Naive thymus-derived CD4-positive, alpha-beta T cell (primary cell): ENCODE measurements around the gene INCA1. TPM values are rescaled to one million over a fixed set of nuclear protein-coding genes. Genes with fewer than 3 reads are reported as not detected.
A peak's percentile ranks its signal among the peaks of the same experiment; 100 is the strongest.
"Not testable (repeated sequence)": the region's sequence is repeated elsewhere in the genome, so short reads cannot be mapped to it uniquely, and the experiment has no call there.

Source experiments
- ATAC-seq: fragments of 150-1000 bp; cut with Tn5 transposase; 2 replicates; pipeline ENCODE4 v1.10.0; 2021; ENCODE audit warnings: mild to moderate bottlenecking, moderate library complexity
- CTCF ChIA-PET: fragments of 350-600 bp; sonication (Branson Sonifier 250); formaldehyde crosslinking; loops from one replicate; lab custom pipeline; 2021; ENCODE audit warnings: antibody characterized with exemption; lab: Charles Lee
- POLR2A ChIA-PET: fragments of 350-600 bp; sonication (Branson Sonifier 250); formaldehyde crosslinking; loops from one replicate; lab custom pipeline; 2021; ENCODE audit warnings: antibody characterized with exemption, inconsistent platforms; lab: Charles Lee
- DNase-seq, 9 donors: peaks; one replicate each; pipeline versions ENCODE4 v3.0.0 to v3.0.0-alpha.2; 2020 to 2022; ENCODE audit warnings: mixed read lengths in 1 of 9
- H3K27ac ChIP-seq: one replicate; pipeline ENCODE4 v1.7.0; 2013; ENCODE audit warnings: mild to moderate bottlenecking, low read depth, low read length, moderate library complexity
- H3K27me3 ChIP-seq, 2 donors: one replicate each; pipeline ENCODE4 v1.7.0; 2013; ENCODE audit warnings: low read length in 2 of 2, mild to moderate bottlenecking in 2 of 2, moderate library complexity in 2 of 2; ENCODE audit not compliant: control insufficient read depth in 2 of 2, insufficient read depth in 2 of 2
- H3K36me3 ChIP-seq, 3 experiments: 1 replicate in 2 of 3; 2 replicates in 1 of 3; pipeline ENCODE4 v1.7.0; 2013; ENCODE audit warnings: low read length in 3 of 3, mild to moderate bottlenecking in 3 of 3, moderate library complexity in 1 of 3; ENCODE audit not compliant: insufficient read depth in 3 of 3, control insufficient read depth in 2 of 3
- H3K4me1 ChIP-seq, 2 donors: one replicate each; pipeline ENCODE4 v1.7.0; 2013; ENCODE audit warnings: low read length in 2 of 2, mild to moderate bottlenecking in 2 of 2, moderate library complexity in 1 of 2; ENCODE audit not compliant: control insufficient read depth in 2 of 2, insufficient read depth in 2 of 2
- H3K4me3 ChIP-seq: 2 replicates; pipeline ENCODE4 v1.7.0; 2013; ENCODE audit warnings: mild to moderate bottlenecking, low read length
- H3K9me3 ChIP-seq, 3 experiments: 1 replicate in 2 of 3; 2 replicates in 1 of 3; pipeline ENCODE4 v1.7.0; 2013; ENCODE audit warnings: low read length in 3 of 3; ENCODE audit not compliant: control insufficient read depth in 2 of 3
- H3K27ac Mint-ChIP-seq, 9 donors: one replicate each; pipeline ENCODE4 v1.8.0; 2020 to 2022; ENCODE audit warnings: mixed read lengths in 9 of 9, mild to moderate bottlenecking in 8 of 9, moderate library complexity in 5 of 9, inconsistent platforms in 2 of 9
- H3K27me3 Mint-ChIP-seq, 5 donors: one replicate each; pipeline ENCODE4 v1.8.0; 2021 to 2022; ENCODE audit warnings: mixed read lengths in 5 of 5, mild to moderate bottlenecking in 1 of 5
- H3K36me3 Mint-ChIP-seq, 5 donors: one replicate each; pipeline ENCODE4 v1.8.0; 2020 to 2022; ENCODE audit warnings: mixed read lengths in 5 of 5, mild to moderate bottlenecking in 3 of 5, inconsistent platforms in 1 of 5
- H3K4me1 Mint-ChIP-seq, 7 donors: one replicate each; pipeline ENCODE4 v1.8.0; 2020 to 2022; ENCODE audit warnings: mixed read lengths in 7 of 7, mild to moderate bottlenecking in 3 of 7, inconsistent platforms in 1 of 7
- H3K4me3 Mint-ChIP-seq, 10 donors: one replicate each; pipeline ENCODE4 v1.8.0; 2020 to 2022; ENCODE audit warnings: mild to moderate bottlenecking in 10 of 10, mixed read lengths in 10 of 10, moderate library complexity in 6 of 10, inconsistent platforms in 2 of 10
- H3K9me3 Mint-ChIP-seq, 11 donors: one replicate each; pipeline ENCODE4 v1.8.0; 2020 to 2022; ENCODE audit warnings: mixed read lengths in 11 of 11, mild to moderate bottlenecking in 4 of 11, inconsistent platforms in 1 of 11, moderate library complexity in 1 of 11
- intact Hi-C, 2 donors: fragments of 100-400 bp; cut with micrococcal nuclease; formaldehyde crosslinking; loops; one replicate each; pipeline ENCODE4 v1.15.1; 2023
- polyA plus RNA-seq, 2 donors: library from polyadenylated mRNA; unstranded; fragments of 300-500 nt; fragmentation: Illumina TruSeq; gene quantifications; one replicate each; pipeline ENCODE4 v1.2.3, GENCODE V29; 2021
- total RNA-seq, 6 experiments: library from RNA in 5 of 6; stranded (reverse) in 5 of 6; gene quantifications; 1 replicate in 5 of 6; 2 replicates in 1 of 6; pipeline ENCODE4 v1.2.3 and lab custom pipeline; 2021 to 2026

Gene INCA1
- total and polyA plus RNA-seq, 7 experiments from 2014 or later = 0.38 to 0.42 (median 0.41) TPM; not detected in 3

- intact Hi-C loops = loop anchor here (1.0 to 5.0 kb wide), 7 partner anchors 17 to 122 kb away; partner anchors contain the start of genes INCA1 (in 2 of the 2), KIF1C (in 2 of the 2) and CAMTA2 (in 1 of the 2)
Observed at GRCh38 chr17:5031365-5032082, 34.2 kb upstream of the INCA1 start.

DNA sequence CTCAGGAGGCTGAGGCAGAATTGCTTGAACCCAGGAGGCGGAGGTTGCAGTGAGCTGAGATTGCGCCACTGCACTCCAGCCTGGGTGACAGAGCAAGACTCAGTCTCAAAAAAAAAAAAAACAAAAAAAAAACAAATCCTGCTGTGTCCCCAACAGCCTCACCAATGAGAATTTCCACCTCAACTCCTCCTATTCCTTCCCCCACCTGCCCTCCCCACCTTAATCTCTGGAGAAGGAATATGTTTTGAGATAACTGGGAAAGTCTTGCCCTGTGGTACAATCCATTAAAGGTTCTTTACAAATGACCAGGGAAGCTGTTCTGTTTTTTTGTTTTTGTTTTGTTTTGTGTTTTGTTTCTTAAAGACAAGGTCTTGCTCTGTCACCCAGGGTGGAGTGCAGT is 32.8 kb upstream of the INCA1 start:
- peak overlapping the region in 5 of 10 donors; percentile 79 to 89 (median 86) for H3K4me3 Mint-ChIP-seq
- H3K27me3 ChIP-seq, H3K9me3 ChIP-seq, H3K4me3 ChIP-seq, ATAC-seq, H3K27me3 Mint-ChIP-seq, H3K9me3 Mint-ChIP-seq, H3K36me3 Mint-ChIP-seq, DNase-seq, H3K36me3 ChIP-seq, H3K27ac ChIP-seq: not testable (repeated sequence)
- POLR2A ChIA-PET = interaction anchor here (0.6 to 4.3 kb wide), 12 partner anchors 12 to 206 kb away, joined by 3 to 18 read pairs (median 4); partner anchors contain the start of genes C17orf107, INCA1, KIF1C and RNF167
- CTCF ChIA-PET = interaction anchor here (0.9 to 8.9 kb wide), 9 partner anchors 14 to 121 kb away, joined by 3 to 118 read pairs (median 6); no protein-coding TSS in a partner anchor
- peaks cover 10 to 17% of the 10 kb centered on the region in 2 donors for H3K4me1 ChIP-seq
- H3K4me1 Mint-ChIP-seq = peaks cover 5 to 29% (median 26%) of the 10 kb centered on the region in 7 donors
- H3K27ac Mint-ChIP-seq = peak overlapping the region in 8 of 9 donors; percentile 45 to 94 (median 92)
- intact Hi-C loops = loop anchor here in 1 of 2 donors (2.0 to 5.0 kb wide), 2 partner anchors 19 to 43 kb away; partner anchors contain the start of gene CAMTA2

More at GRCh38 chr17:5031365-5032082, 34.2 kb upstream of the INCA1 start:
- Mint-ChIP-seq H3K9me3 (no peaks in the 10 kb centered on the region), H3K27me3 (peaks cover 0 to 4% (median 0%) of the 10 kb centered on the region in 5 donors), H3K4me3 (peak overlapping the region; percentile 79 to 89 (median 86)), H3K4me1 (peaks cover 5 to 29% (median 23%) of the 10 kb centered on the region in 7 donors), H3K36me3 (no peaks in the 10 kb centered on the region), H3K27ac (peak overlapping the region; percentile 89 to 95 (median 92))
- H3K9me3 ChIP-seq = no peaks in the 10 kb centered on the region
- DNase-seq = peak; percentile 61 to 85 (median 78)
- no peaks in the 10 kb centered on the region for H3K36me3 ChIP-seq
- H3K27ac ChIP-seq = peak overlapping the region; percentile 79
- H3K27me3 ChIP-seq = no peaks in the 10 kb centered on the region
- ATAC-seq = peak; percentile 90
- POLR2A ChIA-PET = interaction anchor here (0.6 to 4.3 kb wide), 13 partner anchors 9 to 92 kb away, joined by 3 to 22 read pairs (median 5); partner anchors contain the start of genes INCA1, KIF1C, RNF167 and SLC25A11
- peaks cover 10 to 17% of the 10 kb centered on the region in 2 donors for H3K4me1 ChIP-seq
- CTCF ChIA-PET = interaction anchor here (0.5 to 8.9 kb wide), 9 partner anchors 14 to 51 kb away, joined by 3 to 118 read pairs (median 6); no protein-coding TSS in a partner anchor
- H3K4me3 ChIP-seq = peak overlapping the region; percentile 56

DNA sequence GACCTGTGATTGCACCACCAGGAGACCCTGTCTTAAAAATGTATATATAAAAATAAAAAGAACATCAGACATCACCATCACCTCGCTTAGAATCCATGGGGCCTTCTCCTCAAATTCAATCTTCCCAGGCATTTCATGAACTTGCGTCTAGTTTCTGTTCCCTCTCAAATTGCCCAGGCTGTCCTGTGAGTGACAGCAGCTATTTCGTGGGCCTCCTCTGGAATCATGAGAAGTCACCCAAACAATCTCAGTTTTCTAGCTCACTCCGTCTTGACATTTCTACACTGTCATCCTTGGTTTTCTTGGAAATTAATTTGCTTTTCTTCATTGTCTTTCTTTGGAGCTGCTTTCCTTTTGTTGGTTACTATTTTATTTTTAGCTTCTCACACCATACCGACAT is 30.6 kb upstream of the INCA1 start:
- peaks cover 0 to 4% (median 0%) of the 10 kb centered on the region in 5 donors for H3K36me3 Mint-ChIP-seq
- H3K4me1 Mint-ChIP-seq = peaks cover 5 to 29% (median 26%) of the 10 kb centered on the region in 7 donors
- Histone ChIP-seq H3K9me3 (no peaks in the 10 kb centered on the region), H3K4me1 (peaks cover 10 to 17% of the 10 kb centered on the region in 2 donors), H3K36me3 (peaks cover 0 to 6% (median 0%) of the 10 kb centered on the region in 3 experiments), H3K27me3 (no peaks in the 10 kb centered on the region), H3K4me3 (no peak overlapping the region), H3K27ac (no peak overlapping the region)
- CTCF ChIA-PET = interaction anchor here (8.9 kb wide), 1 partner anchor 33 kb away, joined by 118 read pairs; no protein-coding TSS in a partner anchor
- intact Hi-C loops = no loop called here
- ATAC-seq (no peak), DNase-seq (no peak)
- H3K9me3 Mint-ChIP-seq = no peaks in the 10 kb centered on the region
- no peaks in the 10 kb centered on the region for H3K27me3 Mint-ChIP-seq
- H3K27ac Mint-ChIP-seq = peak overlapping the region in 4 of 9 donors; percentile 11 to 59 (median 15)
- POLR2A ChIA-PET = interaction anchor here (0.9 to 1.3 kb wide), 4 partner anchors 34 to 88 kb away, joined by 3 to 4 read pairs (median 3); partner anchors contain the start of genes ENO3, RNF167 and SLC25A11
- no peak overlapping the region for H3K4me3 Mint-ChIP-seq

DNA sequence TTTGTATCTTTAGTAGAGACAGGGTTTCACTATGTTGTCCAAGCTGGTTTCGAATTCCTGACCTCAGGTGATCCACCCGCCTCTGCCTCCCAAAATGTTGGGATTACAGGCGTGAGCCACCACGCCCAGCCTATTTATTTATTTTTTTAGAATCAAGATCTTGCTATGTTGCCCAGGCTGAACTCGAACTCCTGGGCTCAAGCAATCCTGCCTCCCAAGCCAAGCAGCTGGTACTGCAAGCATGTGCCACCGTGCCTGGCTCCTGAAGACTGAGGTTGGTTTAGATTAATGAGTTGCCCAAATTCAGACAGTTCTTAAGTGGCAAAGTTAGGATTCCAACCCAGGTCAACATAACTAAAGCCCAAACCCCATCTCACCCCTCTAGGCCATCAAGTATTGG is 30.0 kb upstream of the INCA1 start:
- CTCF ChIA-PET = no interaction called here
- Histone ChIP-seq H3K4me1 (peaks cover 10 to 16% of the 10 kb centered on the region in 2 donors), H3K27me3 (no peaks in the 10 kb centered on the region), H3K36me3 (peaks cover 0 to 10% (median 0%) of the 10 kb centered on the region in 3 experiments), H3K27ac (no peak overlapping the region), H3K9me3 (no peaks in the 10 kb centered on the region), H3K4me3 (no peak overlapping the region)
- Mint-ChIP-seq H3K9me3 (no peaks in the 10 kb centered on the region), H3K27ac (no peak overlapping the region), H3K27me3 (no peaks in the 10 kb centered on the region), H3K4me3 (no peak overlapping the region), H3K4me1 (peaks cover 5 to 29% (median 22%) of the 10 kb centered on the region in 7 donors), H3K36me3 (peaks cover 0 to 7% (median 0%) of the 10 kb centered on the region in 5 donors)
- DNase-seq (no peak), ATAC-seq (no peak)
- intact Hi-C loops = no loop called here
- POLR2A ChIA-PET = interaction anchor here (0.7 to 1.3 kb wide), 4 partner anchors 23 to 76 kb away, joined by 3 to 4 read pairs (median 4); partner anchors contain the start of gene ENO3

- Histone ChIP-seq H3K9me3 (no peaks in the 10 kb centered on the region), H3K36me3 (peaks cover 0 to 30% (median 0%) of the 10 kb centered on the region in 3 experiments), H3K27me3 (no peaks in the 10 kb centered on the region), H3K27ac (no peak overlapping the region), H3K4me3 (no peak overlapping the region), H3K4me1 (no peaks in the 10 kb centered on the region)
- Mint-ChIP-seq H3K27ac (peak overlapping the region in 6 of 9 donors; percentile 23 to 74 (median 47)), H3K9me3 (no peaks in the 10 kb centered on the region), H3K36me3 (peaks cover 0 to 24% (median 3%) of the 10 kb centered on the region in 5 donors), H3K4me1 (peaks cover 0 to 8% (median 3%) of the 10 kb centered on the region in 7 donors), H3K27me3 (no peaks in the 10 kb centered on the region), H3K4me3 (no peak overlapping the region)
- POLR2A ChIA-PET = no interaction called here
- CTCF ChIA-PET = no interaction called here
- intact Hi-C loops = no loop called here
- DNase-seq (no peak), ATAC-seq (no peak)
Observed at GRCh38 chr17:5024604-5025003, 27.3 kb upstream of the INCA1 start.

- Histone ChIP-seq H3K36me3 (peaks cover 0 to 30% (median 0%) of the 10 kb centered on the region in 3 experiments), H3K27me3 (no peaks in the 10 kb centered on the region), H3K27ac (no peak overlapping the region), H3K4me3 (no peak overlapping the region), H3K4me1 (no peaks in the 10 kb centered on the region), H3K9me3 (no peaks in the 10 kb centered on the region)
- DNase-seq (no peak), ATAC-seq (no peak)
- H3K9me3 Mint-ChIP-seq = no peaks in the 10 kb centered on the region
- POLR2A ChIA-PET = no interaction called here
- peaks cover 0 to 14% (median 7%) of the 10 kb centered on the region in 7 donors for H3K4me1 Mint-ChIP-seq
- H3K4me3 Mint-ChIP-seq = no peak overlapping the region
- H3K36me3 Mint-ChIP-seq = peaks cover 0 to 28% (median 3%) of the 10 kb centered on the region in 5 donors
- intact Hi-C loops = no loop called here
- no peaks in the 10 kb centered on the region for H3K27me3 Mint-ChIP-seq
- CTCF ChIA-PET = no interaction called here
- H3K27ac Mint-ChIP-seq = peak overlapping the region in 1 of 9 donors; percentile 69
Observed at GRCh38 chr17:5023588-5024147, 26.3 kb upstream of the INCA1 start.
